HG03439 (cell line): ENCODE measurements around the gene ANKRD34C.
A peak's percentile ranks its signal among the peaks of the same experiment; 100 is the strongest.

ENCODE experiments used
- ATAC-seq: cut with Tn5 transposase; IDR thresholded peaks from one replicate; pipeline ENCODE4 v1.9.1; 2021; ENCODE audit warnings: mild to moderate bottlenecking, moderate library complexity; ENCODE audit not compliant: unreplicated experiment

Gene ANKRD34C

GRCh38 chr15:79282371-79283251 is at the start of gene ANKRD34C:
ANKRD34C (plus strand) TSS chr15:79282722; CDS start chr15:79293285, 10,563 bp downstream.
- no peak for ATAC-seq

DNA sequence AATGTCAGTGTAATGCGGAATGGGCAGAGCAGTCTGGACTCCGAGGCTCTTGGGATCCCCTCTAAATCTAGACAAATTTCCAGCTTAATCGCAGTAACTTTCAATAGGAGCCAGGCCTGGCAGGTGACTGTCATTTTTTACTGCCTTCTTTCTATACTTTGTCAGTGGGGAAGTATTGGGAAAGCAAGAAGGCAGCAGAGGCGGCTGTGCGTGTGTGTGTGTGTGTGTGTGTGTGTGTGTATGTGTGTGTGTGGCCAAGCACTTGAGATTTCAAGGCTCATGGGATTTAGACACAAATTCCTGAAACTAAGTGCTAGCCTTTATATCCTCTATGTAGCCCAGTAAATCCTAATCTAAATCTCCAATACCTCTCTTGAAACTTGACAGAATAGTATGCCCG is 49.3 kb upstream of the ANKRD34C start:
- no peak for ATAC-seq

DNA sequence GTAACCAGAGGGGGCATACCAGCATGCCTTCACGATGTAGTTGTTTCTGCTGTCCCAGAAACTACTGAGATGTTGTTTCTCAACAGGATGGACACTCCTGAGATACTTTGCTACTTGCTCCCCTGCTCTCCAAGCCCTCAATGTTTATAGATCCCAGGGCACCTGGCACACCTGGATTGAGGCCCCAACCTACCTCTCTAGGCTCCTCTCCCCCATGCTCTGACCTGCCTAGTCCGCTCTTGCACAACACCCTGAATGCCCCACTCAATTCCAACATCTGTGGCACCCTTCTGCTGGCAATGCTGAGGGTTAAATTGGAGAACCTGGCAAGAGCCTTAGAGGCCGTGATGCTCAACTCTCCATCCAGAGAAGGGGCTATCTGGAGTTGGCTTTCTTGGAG is 42.5 kb upstream of the ANKRD34C start:
- ATAC-seq: no peak

DNA sequence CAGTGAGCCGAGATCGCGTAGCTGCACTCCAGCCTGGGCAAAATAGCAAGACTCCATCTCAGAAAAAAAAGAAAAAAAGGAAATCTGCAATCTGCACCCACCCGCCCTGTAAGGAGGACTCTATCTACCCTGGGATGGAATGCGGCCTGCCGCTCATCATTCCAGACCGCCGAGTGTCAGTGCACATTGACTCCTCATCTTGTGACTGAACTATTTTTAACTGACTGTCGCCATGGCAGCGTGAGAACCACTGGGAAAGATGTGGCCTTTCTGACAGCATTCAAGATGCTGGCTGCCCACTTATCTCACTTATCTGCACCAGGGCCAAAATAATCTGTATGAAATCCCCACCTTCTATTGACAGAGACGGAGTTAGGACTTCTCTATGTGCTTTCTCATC is 38.8 kb upstream of the ANKRD34C start:
- no peak for ATAC-seq

- no peak for ATAC-seq
Measured at GRCh38 chr15:79244876-79245275, 37.6 kb upstream of the ANKRD34C start.

DNA sequence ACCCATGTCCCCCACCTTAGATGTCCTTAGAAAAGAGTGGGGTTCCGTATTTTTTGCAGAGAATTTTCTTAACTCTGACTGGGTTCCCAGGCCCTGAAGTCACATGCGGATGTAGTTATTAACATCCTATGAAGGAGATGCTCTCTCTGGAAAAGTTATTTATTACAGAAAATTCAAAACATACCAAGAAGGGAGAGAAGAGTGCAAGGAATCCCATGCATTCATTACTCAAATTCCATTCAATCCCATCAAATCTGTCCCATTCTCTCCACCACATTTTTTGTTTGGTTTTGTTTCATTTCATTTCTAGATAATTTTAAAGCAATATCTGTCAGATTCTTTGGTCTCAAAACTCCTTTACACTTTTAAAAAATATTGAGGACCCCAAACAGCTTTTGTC is 34.3 kb upstream of the ANKRD34C start:
- ATAC-seq: no peak

- ATAC-seq: no peak
Measured at GRCh38 chr15:79257454-79257853, 25.1 kb upstream of the ANKRD34C start.

GRCh38 chr15:79261836-79262235 is 20.7 kb upstream of the ANKRD34C start:
- ATAC-seq: no peak

DNA sequence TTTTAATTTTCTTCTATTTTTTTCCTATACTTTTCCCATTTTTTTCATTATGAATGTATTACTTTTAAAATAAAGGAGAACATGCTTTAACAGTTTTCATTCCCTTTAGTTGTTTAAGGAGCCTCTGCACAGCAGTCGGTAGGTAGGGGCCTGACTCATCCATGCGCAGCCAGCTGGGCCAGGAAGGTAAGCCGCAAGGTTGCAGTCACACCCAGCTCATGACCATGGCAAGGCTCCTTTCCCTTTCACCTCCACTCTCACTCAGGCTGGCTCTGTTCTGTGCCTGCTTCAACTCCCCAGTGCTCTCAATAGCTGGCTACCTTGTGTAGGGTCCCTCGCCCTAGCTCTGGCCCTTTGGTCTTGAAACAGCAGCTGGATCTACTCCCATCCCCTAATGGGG is 17.4 kb upstream of the ANKRD34C start:
- ATAC-seq: no peak

DNA sequence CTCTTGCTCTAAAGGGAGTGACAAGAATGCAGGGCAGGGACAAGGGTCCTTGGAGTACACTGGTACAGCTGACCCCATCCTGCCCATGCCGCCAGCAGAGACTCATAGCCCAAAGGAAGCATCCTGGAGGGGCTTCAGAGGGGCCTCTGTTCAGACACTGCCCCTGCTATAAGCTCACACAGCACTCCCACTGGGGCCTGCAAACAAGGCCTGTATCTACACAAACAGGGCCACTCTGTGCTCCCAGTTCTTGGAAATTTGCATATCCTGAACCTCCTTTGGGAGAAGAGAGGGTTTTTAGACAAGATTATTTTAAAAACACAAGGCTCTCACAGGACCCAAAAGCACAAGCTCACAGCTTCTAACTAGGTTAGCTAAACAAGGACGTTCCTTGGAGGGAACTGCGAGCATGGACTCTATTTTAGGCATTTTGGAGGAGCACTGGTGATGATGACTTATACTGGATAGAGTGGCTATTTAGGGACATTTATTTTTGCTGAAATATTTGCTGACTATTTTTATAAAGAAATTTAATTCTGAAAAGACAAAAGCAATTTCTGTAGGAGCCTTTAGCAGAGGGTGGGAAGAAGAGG is 16.4 kb upstream of the ANKRD34C start:
- no peak for ATAC-seq

GRCh38 chr15:79283252-79284048 is 928 bp downstream of the ANKRD34C start:
- ATAC-seq: no peak

GRCh38 chr15:79290642-79291275 is 8.2 kb downstream of the ANKRD34C start:
- no peak for ATAC-seq

DNA sequence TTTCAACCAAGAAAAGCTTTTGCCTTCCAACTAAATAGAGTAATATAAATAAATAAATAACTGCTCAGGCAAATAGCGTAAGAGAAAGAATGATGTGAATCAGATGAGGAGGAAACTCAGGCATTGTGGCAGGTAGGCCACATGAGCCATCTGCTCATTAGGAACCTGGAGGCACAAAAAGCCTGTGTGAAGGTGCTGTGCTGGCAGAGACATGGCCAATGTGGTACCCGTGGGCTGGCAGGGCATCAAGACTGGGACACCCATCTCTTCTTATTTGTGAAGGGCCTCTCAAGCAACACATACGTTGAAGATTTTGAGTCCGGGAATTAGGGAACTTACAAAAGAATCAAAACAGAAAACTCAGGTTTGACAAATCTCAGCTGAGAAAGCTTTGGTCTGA is 9.5 kb downstream of the ANKRD34C start:
- no peak for ATAC-seq

GRCh38 chr15:79294075-79294474 is 11.6 kb downstream of the ANKRD34C start:
- no peak for ATAC-seq

DNA sequence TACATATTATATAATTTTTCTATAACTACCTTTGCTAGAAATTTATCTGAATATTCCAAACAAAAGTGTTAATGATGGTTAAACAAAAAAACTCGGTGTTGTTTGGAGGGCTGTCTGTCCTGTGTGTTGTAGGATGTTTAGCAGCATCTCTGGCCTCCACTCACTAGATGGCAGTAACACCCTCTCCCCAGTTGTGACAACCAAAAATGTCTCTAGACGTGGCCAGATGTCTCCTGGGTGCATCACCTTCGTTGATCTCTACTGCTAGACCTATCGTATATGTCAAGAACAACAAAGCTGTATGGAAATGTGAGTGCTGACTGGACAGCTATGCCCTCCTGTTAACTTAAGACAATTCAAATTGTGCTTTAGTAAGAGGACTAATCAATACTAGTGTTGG is 14.1 kb downstream of the ANKRD34C start:
- no peak for ATAC-seq

DNA sequence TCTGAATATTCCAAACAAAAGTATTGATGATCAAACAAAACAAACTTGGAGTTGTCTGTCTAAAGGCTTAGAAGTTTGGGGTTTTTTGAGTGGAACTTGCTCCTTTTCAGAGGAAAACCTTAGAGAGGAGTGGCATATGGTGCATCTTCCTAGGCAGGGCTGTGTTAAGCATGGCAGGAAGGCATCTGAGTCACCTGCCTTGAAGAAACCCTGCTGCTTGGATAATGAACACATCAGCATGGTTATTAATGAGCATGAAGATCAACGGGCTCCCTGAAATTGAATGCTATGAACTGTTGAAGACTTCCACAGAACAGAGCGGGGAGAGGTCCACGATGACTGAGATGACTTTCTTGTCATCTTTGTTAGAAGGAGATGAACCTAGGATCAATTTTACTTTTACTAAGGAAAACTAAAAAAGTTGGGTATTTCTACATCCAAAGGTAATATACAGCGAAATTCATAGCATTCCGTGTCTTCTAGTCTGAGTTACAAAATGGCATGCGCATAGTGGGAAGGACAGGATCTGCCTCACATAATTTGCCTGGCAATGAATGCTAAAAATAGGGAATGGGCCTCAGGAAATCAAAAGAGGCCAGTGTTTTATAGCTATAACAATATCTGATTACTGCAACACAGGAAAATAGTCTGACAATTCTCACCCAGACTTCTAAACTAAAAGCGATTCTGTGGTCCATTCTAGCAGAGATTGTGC is 16.8 kb downstream of the ANKRD34C start:
- ATAC-seq: no peak

GRCh38 chr15:79299841-79300235 is 17.3 kb downstream of the ANKRD34C start:
- ATAC-seq: no peak

GRCh38 chr15:79307251-79307650 is 24.7 kb downstream of the ANKRD34C start:
- no peak for ATAC-seq

GRCh38 chr15:79308874-79309273 is 26.4 kb downstream of the ANKRD34C start:
- no peak for ATAC-seq

DNA sequence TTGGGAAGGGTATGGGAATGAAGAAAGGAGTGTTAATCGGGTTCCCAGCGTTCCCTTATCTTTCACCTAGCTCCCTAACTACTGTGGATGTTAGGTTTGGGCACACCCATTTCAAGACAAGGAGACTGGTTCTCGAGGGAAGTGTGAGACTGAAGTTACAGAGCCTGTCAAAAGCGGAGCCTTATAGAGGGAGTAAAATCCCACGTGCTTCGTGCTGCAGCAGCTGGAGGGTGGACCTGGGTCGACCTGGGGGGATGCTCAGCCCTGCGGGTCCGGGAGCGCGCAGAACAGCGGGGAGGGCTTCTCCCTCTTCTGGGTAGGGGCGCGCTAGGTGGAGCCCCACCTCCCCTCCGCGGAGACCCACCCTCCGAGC is 28.1 kb downstream of the ANKRD34C start:
- ATAC-seq: peak; percentile 26
